ENCODE results near the gene TRIM47. TPM values are rescaled to one million over a fixed set of nuclear protein-coding genes. Genes with fewer than 3 reads are reported as not detected.

The TRIM47 gene
- 14.4 and 15.2 TPM in 2 replicates for total RNA-seq (2014; rRNA removed; shearing (Covaris generic))

DNA sequence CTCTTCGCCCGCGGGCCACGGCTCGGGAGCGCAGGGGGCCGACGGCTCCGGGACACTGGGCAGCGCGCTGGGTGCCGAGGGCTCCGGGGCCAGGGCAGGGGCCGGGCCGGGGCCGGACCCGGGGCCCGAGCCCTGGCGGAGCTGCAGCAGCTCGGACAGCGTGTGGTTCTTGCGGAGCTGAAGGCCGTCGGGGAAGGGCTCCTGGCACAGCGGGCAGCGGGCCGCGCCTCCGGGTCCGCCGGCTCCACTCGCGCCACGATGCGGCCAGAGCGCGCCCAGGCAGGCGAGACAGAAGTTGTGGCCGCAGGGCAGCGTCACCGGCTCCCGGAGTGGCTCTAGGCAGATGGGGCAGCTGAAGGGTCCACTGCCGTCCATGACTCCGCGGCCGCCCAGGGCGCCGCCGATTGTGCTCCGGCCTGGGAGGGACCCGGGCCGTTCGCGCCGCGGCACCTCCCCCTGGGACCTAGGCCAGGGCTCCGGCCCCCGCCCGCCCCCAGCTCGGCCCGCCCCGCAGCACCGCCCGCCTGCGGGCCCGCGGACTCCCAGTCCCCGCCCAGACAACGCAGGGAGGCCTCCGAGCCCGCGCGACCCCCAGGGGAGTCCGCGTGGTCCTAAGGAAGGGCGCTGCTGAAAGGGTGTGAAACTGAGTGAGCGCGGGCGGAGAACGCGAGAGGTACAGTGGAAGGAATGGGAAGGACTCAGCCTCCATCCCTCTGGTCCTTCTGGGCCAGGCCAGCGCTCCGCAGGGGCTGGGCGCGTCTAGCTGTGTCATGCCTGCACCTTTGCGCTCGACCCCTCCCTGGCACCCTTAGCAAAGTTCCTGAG, at the start of gene TRIM47:
TRIM47 (minus strand) TSS at position 408 of the 825 bp plus-strand sequence; CDS start at position 375, 33 bp downstream.
- peak; percentile 65 for DNase-seq (ENCODE audit: low read depth)

- no peak for DNase-seq (ENCODE audit: low read depth)
Observed at GRCh38 chr17:75927286-75927922, 49.0 kb upstream of the TRIM47 start.

GRCh38 chr17:75926456-75926855, 48.1 kb upstream of the TRIM47 start:
- DNase-seq (ENCODE audit: low read depth), result no peak

GRCh38 chr17:75925912-75926311, 47.5 kb upstream of the TRIM47 start:
- DNase-seq (ENCODE audit: low read depth), result no peak

GRCh38 chr17:75925103-75925502, 46.7 kb upstream of the TRIM47 start:
- DNase-seq (ENCODE audit: low read depth), result no peak

DNA sequence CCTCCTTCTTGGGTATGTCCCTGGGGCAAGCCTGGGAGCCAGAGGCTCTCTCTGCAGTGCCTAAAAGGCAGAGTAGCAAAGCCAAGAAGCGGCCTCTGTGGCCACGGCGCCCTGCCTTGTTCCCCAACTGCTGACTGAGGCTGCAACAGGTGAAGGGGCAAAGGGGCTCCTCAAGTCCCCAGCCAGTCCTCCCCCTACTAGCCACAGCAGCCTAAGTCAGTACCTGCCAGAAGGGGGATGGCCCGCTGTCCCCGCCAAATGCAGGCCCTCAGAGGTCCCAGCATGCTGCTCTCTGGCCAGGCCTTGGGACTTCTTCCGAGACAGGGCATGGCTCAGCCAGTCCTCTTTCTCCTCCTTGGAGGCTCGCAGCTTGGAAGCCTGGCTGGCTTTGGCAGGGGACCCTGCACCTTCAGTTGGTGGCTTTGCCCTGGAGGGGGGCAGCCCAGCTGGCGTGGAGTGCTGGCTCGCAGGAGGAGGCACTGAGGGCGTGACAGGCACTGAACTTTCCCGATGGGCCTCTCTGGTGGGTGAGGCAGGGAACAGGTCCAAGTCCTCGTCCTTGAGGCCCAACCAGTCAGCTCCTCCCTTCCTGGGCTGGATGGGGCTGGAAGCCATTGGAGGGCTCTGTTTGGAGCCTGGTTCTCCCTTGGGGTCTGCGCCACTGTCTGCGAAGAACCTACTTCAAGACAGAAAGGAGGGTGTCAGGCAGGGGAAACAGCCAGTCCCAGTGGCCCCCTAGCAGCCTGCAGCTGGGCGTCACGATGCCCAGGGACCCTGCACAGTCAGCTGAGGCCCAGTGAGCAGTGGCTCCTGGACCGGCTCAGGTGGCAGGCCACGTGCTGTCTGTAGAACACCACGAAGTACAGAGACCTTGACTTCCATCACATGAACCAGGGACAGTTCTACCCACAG, 44.8 kb upstream of the TRIM47 start:
- no peak for DNase-seq (ENCODE audit: low read depth)

- no peak for DNase-seq (ENCODE audit: low read depth)
Observed at GRCh38 chr17:75922173-75922961, 44.0 kb upstream of the TRIM47 start.

DNA sequence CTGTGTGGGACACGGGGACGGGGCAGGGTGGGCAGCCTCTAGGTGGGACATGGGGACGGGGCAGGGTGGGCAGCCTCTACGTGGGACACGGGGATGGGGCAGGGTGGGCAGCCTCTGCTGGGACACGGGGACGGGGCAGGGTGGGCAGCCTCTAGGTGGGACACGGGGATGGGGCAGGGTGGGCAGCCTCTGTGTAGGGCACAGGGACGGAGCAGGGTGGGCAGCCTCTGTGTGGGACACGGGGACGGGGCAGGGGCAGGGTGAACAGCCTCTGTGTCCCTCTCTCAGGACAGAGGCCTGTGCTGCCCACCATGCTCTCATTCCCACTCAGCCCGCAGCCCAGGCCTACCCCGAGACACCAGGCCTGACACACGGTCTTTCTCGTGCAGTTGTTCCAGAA, 43.2 kb upstream of the TRIM47 start:
- DNase-seq (ENCODE audit: low read depth), result no peak

DNA sequence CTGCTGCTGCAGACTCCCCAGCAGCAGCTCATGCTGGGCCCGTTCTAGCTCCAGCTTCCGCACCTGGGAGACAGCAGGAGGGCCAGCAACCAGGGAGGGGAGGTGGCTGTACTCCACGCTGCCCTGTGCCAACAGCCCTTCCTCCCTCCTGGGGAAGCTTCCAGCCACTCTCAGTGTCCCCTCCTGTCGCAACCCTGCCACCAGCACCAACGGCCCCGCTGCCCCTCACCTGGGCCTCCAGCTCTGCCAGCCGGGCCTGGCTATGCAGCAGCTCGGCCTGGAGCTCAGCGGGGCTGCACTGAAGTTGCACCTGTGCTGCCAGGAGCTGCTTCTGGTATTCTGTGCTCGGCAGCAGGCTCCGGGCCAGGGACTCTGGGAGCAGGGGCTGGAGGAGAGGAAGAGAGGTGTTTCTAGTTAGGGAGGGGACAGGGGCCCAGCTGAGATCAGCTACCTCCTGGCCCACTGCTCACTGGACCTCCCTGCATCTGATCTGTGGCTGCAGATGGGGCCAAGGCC, 41.7 kb upstream of the TRIM47 start:
- no peak for DNase-seq (ENCODE audit: low read depth)

GRCh38 chr17:75919611-75920010, 41.2 kb upstream of the TRIM47 start:
- no peak for DNase-seq (ENCODE audit: low read depth)

DNA sequence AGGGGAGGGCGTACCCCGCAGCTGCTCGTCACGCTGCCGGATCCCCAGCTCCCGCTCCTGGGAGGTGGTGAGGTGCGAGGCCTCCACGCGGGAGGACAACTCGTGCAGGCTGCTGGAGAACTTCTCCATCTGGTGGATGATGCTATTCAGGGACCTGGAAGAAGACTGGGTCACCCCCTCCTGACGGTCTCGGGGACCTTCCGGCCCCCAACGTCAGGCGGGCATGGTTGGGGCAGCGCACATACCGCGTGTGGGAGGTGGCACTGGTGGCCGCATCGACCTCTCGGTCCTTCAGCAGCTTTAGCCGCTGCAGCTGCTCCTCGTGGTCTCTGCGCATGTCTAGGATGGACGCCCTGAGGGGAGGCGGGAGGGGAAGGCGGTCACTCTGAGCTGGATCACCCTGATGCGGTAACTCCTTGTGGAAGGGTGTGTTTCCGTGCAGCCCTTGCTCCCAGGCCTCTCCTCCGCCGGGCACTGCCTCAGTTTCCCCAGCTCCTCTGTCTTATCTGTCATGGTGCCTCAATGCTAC, 39.6 kb upstream of the TRIM47 start:
- no peak for DNase-seq (ENCODE audit: low read depth)

DNA sequence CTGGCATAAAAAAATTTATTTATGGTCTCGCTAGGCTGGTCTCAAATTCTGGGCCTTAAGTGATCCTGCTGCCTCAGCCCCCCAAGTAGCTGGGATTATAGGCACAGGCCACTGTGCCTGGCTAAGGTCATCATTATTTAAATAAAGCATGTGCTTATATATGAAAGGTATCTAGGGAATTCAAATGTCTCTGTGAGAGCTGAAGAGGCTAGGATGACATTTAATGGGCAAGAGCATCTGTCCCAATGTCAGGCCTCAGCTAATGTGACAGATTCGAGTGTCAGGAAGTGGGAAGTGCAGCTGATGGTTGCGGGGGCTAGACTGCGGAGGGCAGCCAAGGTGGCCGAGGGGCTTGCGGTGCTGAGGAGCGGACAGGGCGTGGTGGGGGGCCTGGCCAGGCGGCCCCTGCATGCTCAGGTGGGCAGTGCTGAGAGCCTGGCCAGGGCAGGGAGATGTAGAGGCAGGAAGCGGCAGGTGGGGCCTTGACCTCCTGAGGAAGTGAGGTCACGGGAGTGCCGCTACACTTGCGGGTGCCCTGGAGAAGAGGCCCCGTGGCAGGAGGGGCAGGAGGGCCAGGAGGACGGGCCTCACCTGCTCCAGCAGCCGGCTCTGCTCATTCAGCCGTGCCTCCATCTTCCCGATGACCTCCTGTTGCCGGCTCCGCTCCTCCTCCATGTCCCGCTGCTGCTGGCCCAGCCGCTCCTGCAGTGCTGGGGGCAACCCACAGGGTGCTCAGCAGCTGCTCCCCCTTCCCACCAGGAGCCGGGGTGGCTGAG, 38.9 kb upstream of the TRIM47 start:
- no peak for DNase-seq (ENCODE audit: low read depth)

DNA sequence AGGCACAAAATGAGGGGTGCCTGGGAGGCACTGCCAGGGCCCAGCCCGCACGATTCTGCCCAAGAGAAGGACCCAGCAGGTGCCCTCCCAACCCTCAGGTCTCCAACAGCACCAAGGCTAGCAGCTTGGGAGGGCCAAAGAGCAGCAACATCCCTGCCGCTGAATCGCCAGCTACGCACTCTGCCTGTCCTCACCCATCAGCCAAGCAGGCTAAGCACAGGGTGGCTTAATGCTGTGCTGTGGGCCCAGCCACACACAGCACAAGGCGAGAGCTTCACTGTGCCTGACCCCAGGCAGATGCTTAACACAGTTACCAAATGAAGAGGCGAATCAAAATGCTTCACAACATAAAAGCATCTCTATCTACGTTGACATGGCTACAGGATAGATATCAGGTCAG, 36.9 kb upstream of the TRIM47 start:
- DNase-seq (ENCODE audit: low read depth), result no peak

DNA sequence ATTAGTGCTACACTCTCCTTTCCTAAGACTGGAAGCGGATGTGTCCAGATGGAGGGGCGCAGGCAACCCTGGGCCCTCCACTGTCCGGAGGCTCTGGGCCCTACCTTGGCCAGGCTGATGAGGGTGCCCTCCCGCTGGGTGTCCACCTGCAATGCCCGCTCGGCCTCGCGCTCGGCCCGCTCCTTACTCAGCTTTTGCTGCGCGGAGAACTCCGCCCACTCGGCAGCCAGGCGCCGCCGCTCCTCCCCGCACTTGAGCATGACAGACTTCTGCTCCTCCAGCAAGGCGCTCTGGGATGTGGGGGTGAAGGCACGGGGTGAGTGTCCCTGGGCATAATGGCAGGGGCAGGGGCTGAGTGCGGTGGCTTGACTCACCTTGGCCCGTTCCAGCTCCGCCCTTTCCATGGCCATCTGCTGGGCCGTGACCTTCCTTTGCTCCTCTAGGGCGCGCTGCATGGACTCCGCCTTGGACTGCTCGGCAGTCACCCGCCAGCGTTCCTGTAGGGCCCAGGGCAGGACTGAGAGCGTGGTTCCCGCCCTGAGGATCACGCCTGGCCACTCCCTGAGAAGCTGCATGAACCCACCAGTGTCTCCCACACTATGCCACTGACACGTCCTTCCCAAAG, 36.4 kb upstream of the TRIM47 start:
- no peak for DNase-seq (ENCODE audit: low read depth)

DNA sequence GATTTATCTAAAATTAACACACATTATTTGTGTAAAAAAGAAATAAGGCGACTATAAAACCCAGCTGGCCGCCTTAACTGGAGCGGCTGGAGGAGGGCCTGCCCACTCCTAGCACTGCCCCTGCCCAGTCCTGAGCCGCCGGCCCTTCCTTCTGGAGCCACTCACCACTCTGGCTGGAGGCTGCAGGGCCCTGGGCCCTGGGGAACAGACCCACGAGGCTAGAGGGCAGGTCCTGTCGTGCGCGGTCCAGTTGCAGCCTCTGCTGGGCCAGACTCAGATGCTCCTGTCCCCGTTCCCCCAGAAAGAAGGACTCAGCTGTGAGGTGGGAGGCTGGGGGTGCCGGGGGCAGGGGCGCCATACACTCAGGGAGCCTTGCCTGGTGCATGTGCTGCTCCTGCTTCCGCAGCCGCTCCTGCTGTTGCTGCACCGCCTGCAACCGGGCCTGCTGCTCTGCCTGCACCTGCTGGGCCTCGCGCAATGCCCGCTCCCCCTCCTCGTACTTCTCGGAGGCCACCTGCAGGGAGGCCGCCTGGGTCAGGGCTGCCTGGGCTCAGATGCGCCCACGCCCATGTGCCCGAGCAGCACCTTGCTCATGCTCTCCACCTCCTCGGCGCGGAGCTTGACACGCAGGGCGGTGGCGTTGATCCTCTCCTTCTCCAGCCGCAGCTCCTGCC, 35.3 kb upstream of the TRIM47 start:
- DNase-seq (ENCODE audit: low read depth), result no peak

DNA sequence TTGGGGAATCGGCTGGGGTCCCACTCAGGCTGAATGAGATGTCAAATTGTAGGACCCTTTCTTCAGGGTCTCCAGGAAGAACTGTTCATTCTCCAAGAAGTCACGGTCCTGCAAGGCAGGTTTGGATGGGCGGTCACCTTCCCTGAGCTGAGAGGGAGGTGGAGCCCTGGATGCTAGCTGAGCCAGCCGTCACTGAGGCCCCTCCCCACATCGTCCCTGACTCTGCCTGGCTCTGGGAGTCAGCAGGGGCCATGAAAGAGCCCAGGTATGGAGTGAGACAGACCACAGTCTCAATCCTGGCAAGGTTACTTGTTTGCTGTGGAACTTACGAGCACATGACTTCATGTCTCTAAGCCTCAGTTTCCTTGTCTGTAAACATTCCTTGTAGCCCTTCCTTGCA, 32.3 kb upstream of the TRIM47 start:
- no peak for DNase-seq (ENCODE audit: low read depth)

- DNase-seq (ENCODE audit: low read depth), result no peak
Observed at GRCh38 chr17:75909812-75910274, 31.5 kb upstream of the TRIM47 start.

DNA sequence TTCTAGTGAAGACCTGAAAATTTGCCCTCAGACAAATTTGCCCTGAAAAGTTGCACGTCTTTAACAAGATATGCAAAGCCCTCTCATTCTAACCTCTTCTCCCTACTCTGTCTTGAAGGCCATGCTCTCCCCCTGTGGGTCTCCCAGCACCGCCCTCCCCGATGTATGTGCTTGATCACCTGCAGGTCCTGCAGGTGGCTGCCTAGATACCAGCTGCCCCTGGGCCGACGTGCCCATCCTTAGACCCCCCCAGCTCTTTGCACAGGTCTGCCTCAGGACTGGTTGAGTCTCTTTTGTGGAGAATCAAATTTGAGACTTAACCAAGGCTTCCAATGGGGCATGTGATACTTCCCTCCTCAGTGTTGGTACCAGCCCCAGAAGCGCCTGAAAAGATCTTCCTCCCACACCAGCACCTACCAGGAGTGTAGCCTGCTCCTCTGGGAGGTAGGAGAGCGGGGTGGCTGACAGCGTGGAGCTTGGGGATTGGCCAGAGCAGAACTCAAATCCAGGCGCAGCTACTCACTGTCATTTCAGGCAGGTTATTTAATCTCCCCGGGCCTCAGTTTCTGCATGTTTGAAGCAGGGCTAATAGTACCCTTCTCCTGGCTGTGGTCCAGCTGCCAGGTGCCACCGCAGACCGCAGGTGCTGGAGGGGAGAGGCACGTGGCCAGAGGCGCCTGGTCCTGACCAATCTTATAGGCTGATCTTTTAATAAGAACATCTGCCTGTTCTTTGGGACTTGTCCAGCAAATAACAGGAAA, 30.9 kb upstream of the TRIM47 start:
- no peak for DNase-seq (ENCODE audit: low read depth)
